GM19238 (cell line): ENCODE data around the gene HUS1.
"Not testable (repeated sequence)": the region's sequence is repeated elsewhere in the genome, so short reads cannot be mapped to it uniquely, and the experiment has no call there.

Experiments used
- DNase-seq: peaks from one replicate; pipeline ENCODE4 v3.0.0; 2011; ENCODE audit warnings: low spot score; ENCODE audit not compliant: insufficient read length

The HUS1 gene

DNA sequence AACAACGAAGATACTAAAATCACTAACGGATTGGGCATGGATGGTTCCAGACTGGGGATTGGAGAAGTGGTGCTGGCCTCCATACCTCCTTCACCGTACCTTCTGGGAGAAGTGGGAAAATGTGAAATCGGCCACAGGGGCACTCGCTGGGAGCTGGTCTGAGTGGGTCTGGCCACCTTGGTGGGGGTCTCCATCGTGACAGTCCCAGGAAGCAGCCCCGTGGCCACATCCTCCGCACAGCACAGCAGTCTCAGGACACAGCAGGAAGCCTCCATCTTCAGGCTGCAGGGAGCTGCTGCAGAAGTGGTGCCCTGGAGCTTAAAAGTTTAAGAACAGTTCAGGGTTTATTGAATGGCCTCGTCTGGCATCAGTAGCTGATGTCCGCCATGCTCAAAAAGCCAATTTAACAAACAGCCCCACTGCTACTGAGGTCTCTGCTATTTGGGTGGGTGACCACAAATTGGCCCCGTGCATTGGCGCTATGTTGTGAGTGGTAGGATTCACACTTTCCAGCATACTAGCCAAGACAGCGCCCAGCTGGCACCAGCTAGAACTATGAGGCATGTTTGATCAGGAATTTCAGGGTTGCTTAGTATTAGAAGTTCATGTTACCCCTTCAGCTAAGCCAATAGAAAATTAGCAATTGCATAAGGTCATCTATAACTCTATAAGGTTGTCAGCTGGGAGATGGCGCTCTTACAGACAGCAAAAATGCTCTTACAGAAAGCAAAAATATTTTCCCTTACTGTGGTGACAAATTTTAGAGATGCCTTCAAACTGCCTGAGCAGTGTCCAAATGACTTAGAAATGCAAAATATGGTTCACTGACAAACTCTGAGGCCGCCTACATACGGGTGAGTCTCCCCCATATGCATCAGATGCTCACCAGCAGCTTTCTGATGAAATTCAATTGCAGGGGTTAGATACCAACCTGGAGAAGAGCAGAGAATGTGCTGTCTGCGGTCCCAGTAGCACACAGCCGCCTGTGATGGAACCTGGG, 48.1 kb downstream of the HUS1 start:
- no peak for DNase-seq

DNA sequence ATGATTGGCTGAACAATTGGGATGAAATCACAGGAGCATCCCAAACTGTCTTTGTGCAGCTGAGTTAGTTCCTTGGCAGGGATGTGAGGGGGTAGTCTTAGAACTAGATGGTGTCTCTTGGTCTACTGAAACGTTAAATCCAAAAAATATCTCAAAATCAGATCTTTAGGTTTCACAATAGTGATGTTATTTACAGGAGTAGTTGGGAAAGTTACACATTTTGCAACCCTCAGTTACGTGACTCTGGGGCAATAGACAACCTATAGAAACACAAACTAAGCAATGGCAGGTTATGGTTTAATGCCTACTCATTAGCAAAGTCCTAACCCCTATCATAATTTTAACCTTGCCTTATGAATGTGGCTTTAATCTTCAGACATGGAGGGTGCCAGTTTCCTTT, 55.1 kb downstream of the HUS1 start:
- no peak for DNase-seq

DNA sequence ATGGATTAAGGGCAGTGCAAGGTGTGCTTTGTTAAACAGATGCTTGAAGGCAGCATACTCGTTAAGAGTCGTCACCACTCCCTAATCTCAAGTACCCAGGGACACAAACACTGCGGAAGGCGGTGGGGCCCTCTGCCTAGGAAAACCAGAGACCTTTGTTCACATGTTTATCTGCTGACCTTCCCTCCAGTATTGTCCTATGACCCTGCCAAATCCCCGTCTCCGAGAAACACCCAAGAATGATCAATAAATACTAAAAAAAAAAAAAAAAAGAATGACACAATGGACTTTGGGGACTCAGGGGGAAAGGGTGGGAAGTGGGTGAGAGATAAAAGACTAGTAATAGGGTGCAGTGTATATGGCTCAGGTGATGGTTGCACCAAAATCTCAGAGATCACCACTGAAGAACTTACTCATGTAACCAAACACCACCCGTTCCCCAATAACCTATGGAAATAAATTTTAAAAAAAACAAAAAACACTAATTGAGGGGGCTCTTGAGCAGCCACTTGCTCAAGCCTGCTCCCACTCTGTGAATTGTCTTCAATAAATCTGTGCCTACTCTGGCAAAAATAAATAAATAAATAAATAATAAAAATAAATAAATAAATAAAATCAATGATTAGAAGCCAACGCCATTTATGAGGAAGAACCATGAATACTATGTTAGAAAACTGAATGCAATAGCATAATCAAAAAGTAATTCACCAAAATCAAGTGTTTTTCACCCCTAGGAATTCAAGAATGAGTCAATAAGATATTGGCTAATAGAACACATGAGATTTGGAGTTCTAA, 56.1 kb downstream of the HUS1 start:
- DNase-seq, result not testable (repeated sequence)

DNA sequence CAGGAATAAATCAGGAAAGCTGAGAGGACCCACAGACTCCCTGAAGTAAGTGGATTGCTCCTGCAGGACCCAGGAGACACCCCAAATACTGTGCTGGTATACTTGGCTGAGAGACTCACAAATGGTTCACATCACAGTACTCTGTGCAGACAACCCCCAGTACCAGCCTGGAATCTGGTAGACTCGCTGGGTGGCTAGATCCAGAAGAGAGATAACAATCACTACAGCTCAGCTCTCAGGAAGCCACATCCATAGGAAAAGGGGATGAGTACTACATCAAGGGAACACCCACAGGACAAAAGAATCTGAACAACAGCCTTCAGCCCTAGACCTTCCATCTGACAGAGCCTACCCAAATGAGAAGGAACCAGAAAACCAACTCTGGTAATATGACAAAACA, 62.9 kb downstream of the HUS1 start:
- not testable (repeated sequence) for DNase-seq

DNA sequence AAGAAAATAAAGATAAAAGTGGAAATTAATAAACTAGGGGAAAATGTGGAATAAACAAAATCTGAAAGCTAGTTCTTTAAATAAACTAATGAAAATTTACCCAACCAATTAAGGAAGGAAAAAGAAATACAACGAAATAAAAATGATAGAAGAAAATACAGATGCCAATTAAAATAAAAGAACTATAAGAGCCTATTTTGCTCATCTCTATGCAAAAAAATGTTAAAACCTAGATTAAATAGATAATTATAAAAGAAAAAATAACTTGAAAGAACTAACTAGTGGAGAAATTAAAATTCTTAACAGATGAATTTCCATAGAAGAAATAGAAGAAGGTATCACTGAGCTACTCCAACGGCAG, 63.8 kb downstream of the HUS1 start:
- DNase-seq, result no peak

DNA sequence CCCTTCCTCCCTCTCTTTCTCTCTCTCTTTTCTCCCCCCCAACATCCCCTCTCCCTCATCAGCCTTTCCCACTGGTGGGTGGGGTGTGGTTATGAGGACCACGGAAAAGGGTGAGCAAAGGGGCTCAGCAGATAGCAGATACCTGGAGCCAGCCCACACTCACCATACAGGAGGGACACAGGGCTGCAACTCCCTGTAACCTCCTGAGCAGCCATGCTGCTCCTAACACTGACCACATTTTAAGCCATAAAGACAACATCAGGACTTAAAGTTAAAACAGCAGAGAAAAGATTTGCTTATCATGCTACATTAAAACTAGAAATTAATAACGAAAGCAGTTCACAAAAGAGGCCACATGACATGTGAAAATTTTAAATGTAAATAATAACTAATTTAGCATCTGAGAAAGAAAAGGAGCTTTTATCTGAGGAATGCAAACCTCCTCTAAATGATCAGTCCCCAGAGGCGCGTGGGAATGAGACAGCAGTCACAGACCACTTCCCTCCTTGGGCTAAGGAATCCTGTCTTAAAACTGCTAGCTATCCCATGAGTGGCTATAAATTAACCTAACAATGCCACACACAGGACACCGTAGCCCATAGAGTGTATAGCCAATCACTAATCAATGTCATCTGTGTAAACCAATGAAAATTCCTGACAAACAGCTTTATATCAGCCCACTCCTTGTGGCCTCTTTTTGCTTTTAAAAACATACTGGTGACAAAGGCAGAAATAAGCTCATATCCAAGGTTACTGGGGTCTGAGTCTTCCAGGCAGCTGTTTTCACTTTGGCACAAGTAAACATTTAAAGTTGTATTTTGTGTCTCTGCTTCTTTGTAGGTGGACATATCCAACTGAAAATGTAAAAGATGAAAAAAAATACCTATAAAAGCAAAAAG, 64.4 kb downstream of the HUS1 start:
- no peak for DNase-seq
